22Rv1 (cell line): Measurements from ENCODE around the gene MYH9.

Source experiments
- CTCF ChIP-seq: fragments of 450-650 bp; IDR thresholded peaks from 2 replicates; pipeline ENCODE4 v1.5.1; 2017; ENCODE audit warnings: mild to moderate bottlenecking
- ZFX ChIP-seq: fragments of 450-650 bp; IDR thresholded peaks from 2 replicates; pipeline ENCODE4 v1.6.1; 2017; ENCODE audit warnings: antibody characterized with exemption, borderline replicate concordance

GRCh38 chr22:36435516-36436415, 48.0 kb upstream of the MYH9 start:
- TF ChIP-seq CTCF (no peak), ZFX (no peak)
